A549 (cell line): ENCODE results near the gene ESYT2. TPM values are rescaled to one million over a fixed set of nuclear protein-coding genes. Genes with fewer than 3 reads are reported as not detected.

Source experiments
- ATAC-seq, 2 experiments: fragments of 200-7000 bp in 1 of 2; fragments of >200 bp in 1 of 2; cut with Nextera tagmentation in 1 of 2; cut with Tn5 transposase in 1 of 2; 3 replicates each; pipeline versions ENCODE4 v1.8.0 to v1.9.1; 2018 to 2020; ENCODE audit warnings: mild to moderate bottlenecking in 1 of 2, moderate library complexity in 1 of 2
- CTCF ChIA-PET: fragments of 300-600 bp; sonication (Branson Sonifier 250); formaldehyde crosslinking; extraction: SDS; loops from one replicate; lab custom pipeline; 2021; ENCODE audit warnings: antibody characterized with exemption, inconsistent platforms; lab: Yijun Ruan, JAX
- POLR2A ChIA-PET: fragments of 350-600 bp; formaldehyde crosslinking; extraction: SDS; loops from one replicate; lab custom pipeline; 2021; ENCODE audit warnings: antibody characterized with exemption, inconsistent platforms; lab: Yijun Ruan, JAX
- DNase-seq, 2 experiments: peaks; one replicate each; pipeline versions ENCODE4 v3.0.0 to v3.0.0-alpha.2; 2011 to 2016; ENCODE audit warnings: low read depth in 1 of 2, low spot score in 1 of 2
- FAIRE-seq: peaks from 2 replicates; lab custom pipeline; 2011; peaks lifted over from hg19 to GRCh38; lab: Jason Lieb, UNC
- H3K27ac ChIP-seq, 2 experiments: fragments of >200 bp; sonication (Bioruptor Twin); formaldehyde crosslinking; 3 replicates each; pipeline ENCODE4 v1.5.1; 2016 to 2017
- H3K4me1 ChIP-seq: fragments of >200 bp; sonication (Bioruptor Twin); formaldehyde crosslinking; 3 replicates; pipeline ENCODE4 v1.6.1; 2016
- H3K4me2 ChIP-seq: fragments of >200 bp; sonication (Bioruptor Twin); formaldehyde crosslinking; 3 replicates; pipeline ENCODE4 v1.6.1; 2016
- H3K4me3 ChIP-seq: fragments of >200 bp; sonication (Bioruptor Twin); formaldehyde crosslinking; 3 replicates; pipeline ENCODE4 v1.5.1; 2016
- H3K9me3 ChIP-seq: fragments of >200 bp; sonication (Bioruptor Twin); formaldehyde crosslinking; 3 replicates; pipeline ENCODE4 v1.6.1; 2016
- CBX2 ChIP-seq: fragments of 200-600 bp; sonication (generic); IDR thresholded peaks from 2 replicates; pipeline ENCODE4 v1.6.1; 2016; ENCODE audit warnings: low read depth, mild to moderate bottlenecking, borderline replicate concordance
- CTCF ChIP-seq: fragments of >200 bp; sonication (Bioruptor Twin); formaldehyde crosslinking; IDR thresholded peaks from 3 replicates; pipeline ENCODE4 v1.5.1; 2016
- ELK1 ChIP-seq: fragments of 150-350 bp; IDR thresholded peaks from 2 replicates; pipeline ENCODE4 v1.6.1; 2014; ENCODE audit warnings: low read depth, mild to moderate bottlenecking, low read length
- EP300 ChIP-seq, 2 experiments: fragments of >200 bp; sonication (Bioruptor Twin); formaldehyde crosslinking; IDR thresholded peaks; 2 replicates in 1 of 2; 3 replicates in 1 of 2; pipeline ENCODE4 v1.6.1; 2016 to 2017
- FOXS1 ChIP-seq: fragments of 250-450 bp; sonication (Bioruptor Pico); IDR thresholded peaks from 2 replicates; pipeline ENCODE4 v1.5.0; 2020; ENCODE audit warnings: mild to moderate bottlenecking, moderate library complexity
- HOXA7 ChIP-seq: fragments of 250-450 bp; sonication (Bioruptor Pico); IDR thresholded peaks from 2 replicates; pipeline ENCODE4 v1.5.0; 2020; ENCODE audit warnings: mild to moderate bottlenecking, moderate library complexity
- HOXB13 ChIP-seq: fragments of 250-450 bp; sonication (Bioruptor Pico); IDR thresholded peaks from 2 replicates; pipeline ENCODE4 v1.5.0; 2020; ENCODE audit warnings: low read depth, mild to moderate bottlenecking, moderate library complexity
- HOXB5 ChIP-seq: fragments of 250-450 bp; sonication (Bioruptor Pico); IDR thresholded peaks from 2 replicates; pipeline ENCODE4 v1.5.0; 2020; ENCODE audit warnings: mild to moderate bottlenecking, moderate library complexity
- JUNB ChIP-seq: fragments of >200 bp; sonication (Bioruptor Twin); formaldehyde crosslinking; IDR thresholded peaks from 2 replicates; pipeline ENCODE4 v1.6.1; 2016
- KDM5A ChIP-seq: fragments of 200-600 bp; sonication (generic); IDR thresholded peaks from 2 replicates; pipeline ENCODE4 v1.6.1; 2016; ENCODE audit warnings: antibody characterized with exemption, mild to moderate bottlenecking
- PBX3 ChIP-seq: IDR thresholded peaks from 2 replicates; pipeline ENCODE4 v1.6.1; 2012
- PHF8 ChIP-seq: fragments of 200-600 bp; sonication (generic); IDR thresholded peaks from 2 replicates; pipeline ENCODE4 v1.6.1; 2016; ENCODE audit warnings: low read depth, mild to moderate bottlenecking, antibody characterized with exemption, moderate library complexity, borderline replicate concordance
- RFX5 ChIP-seq: fragments of 450-650 bp; IDR thresholded peaks from 2 replicates; pipeline ENCODE4 v1.7.1; 2014; ENCODE audit warnings: antibody characterized with exemption, mild to moderate bottlenecking, moderate library complexity
- RNF2 ChIP-seq: fragments of 200-600 bp; sonication (generic); IDR thresholded peaks from 2 replicates; pipeline ENCODE4 v1.6.1; 2016; ENCODE audit warnings: low read depth, mild to moderate bottlenecking, antibody characterized with exemption, moderate library complexity, borderline replicate concordance
- SMC3 ChIP-seq: fragments of >200 bp; sonication (Bioruptor Twin); formaldehyde crosslinking; IDR thresholded peaks from 3 replicates; pipeline ENCODE4 v1.6.1; 2018; ENCODE audit warnings: inconsistent platforms
- TFCP2L1 ChIP-seq: fragments of 250-450 bp; sonication (Bioruptor Pico); IDR thresholded peaks from 2 replicates; pipeline ENCODE4 v1.5.0; 2021; ENCODE audit warnings: mild to moderate bottlenecking
- TP53 ChIP-seq: fragments of 250-450 bp; sonication (Bioruptor Pico); IDR thresholded peaks from 2 replicates; pipeline ENCODE4 v1.5.0; 2021; ENCODE audit warnings: mild to moderate bottlenecking, moderate library complexity
- ZC3H11A ChIP-seq: fragments of 450-650 bp; IDR thresholded peaks from 2 replicates; pipeline ENCODE4 v1.6.1; 2014; ENCODE audit warnings: antibody characterized with exemption, mild to moderate bottlenecking
- ZFP36 ChIP-seq: fragments of 450-650 bp; IDR thresholded peaks from 2 replicates; pipeline ENCODE4 v1.6.1; 2014; ENCODE audit warnings: borderline replicate concordance; ENCODE audit not compliant: partially characterized antibody
- ZSCAN20 ChIP-seq: fragments of 250-450 bp; sonication (Bioruptor Pico); IDR thresholded peaks from 2 replicates; pipeline ENCODE4 v1.8.0; 2022; ENCODE audit warnings: mild to moderate bottlenecking, moderate library complexity
- WGBS: methylation state at CpG from one replicate; pipeline ENCODE4 v1.1.6; 2017; ENCODE audit errors: missing lambda C conversion rate; 5-methylcytosine and 5-hydroxymethylcytosine counted together
- polyA plus RNA-seq, 4 experiments: library from polyadenylated mRNA; depleted of rRNA in 3 of 4; stranded (reverse); fragments of >200 nt; fragmentation: RNase III in 1 of 4; extraction: RNeasy Plus Mini Kit Qiagen cat#74134 plus additional on column Dnase treatment in 1 of 4; gene quantifications; 2 replicates in 3 of 4; 3 replicates in 1 of 4; pipeline ENCODE4 v1.2.3, GENCODE V29; 2011 to 2017
- TF ChIP-seq, protein P1 (sequence below): fragments of >200 bp; sonication (Bioruptor Twin); formaldehyde crosslinking; IDR thresholded peaks from 2 replicates; pipeline ENCODE4 v1.6.1; 2016
- TF ChIP-seq, protein P2 (sequence below): fragments of 450-650 bp; IDR thresholded peaks from 2 replicates; pipeline ENCODE4 v1.6.1; 2014; ENCODE audit warnings: antibody characterized with exemption

ESYT2 gene
- polyA plus RNA-seq, 2 of the 4 experiments (the other 2 are of a cell fraction) = 45.8 to 77.0 TPM

- ChIA-PET CTCF (interaction anchor here (1.2 kb wide), 1 partner anchor 38 kb away, joined by 3 read pairs; no protein-coding TSS in a partner anchor), POLR2A (no interaction called here)
- H3K9me3 ChIP-seq = no peaks in the 10 kb centered on the region
- DNase-seq (no peak), FAIRE-seq (no peak), ATAC-seq (no peak)
- WGBS = 91% methylated on average over 6 of the region's 7 CpGs
- TF ChIP-seq CBX2 = no peak
- no peak for TF ChIP-seq ELK1
- no peak overlapping the region for H3K4me2 ChIP-seq
- H3K27ac ChIP-seq = no peak overlapping the region
- H3K4me3 ChIP-seq = no peak overlapping the region
- H3K4me1 ChIP-seq = peaks cover 21% of the 10 kb centered on the region
These were observed 25.4 kb upstream of the ESYT2 start for GRCh38 chr7:158854681-158855081.

- POLR2A ChIA-PET = no interaction called here
- no peak for ATAC-seq
- CTCF ChIA-PET = interaction anchor here (0.8 to 1.1 kb wide), 2 partner anchors 14 to 126 kb away, joined by 3 to 4 read pairs; no protein-coding TSS in a partner anchor
- no peak for FAIRE-seq
- WGBS = 70% methylated on average over 5 of the region's 5 CpGs
- H3K27ac ChIP-seq = no peak overlapping the region
- no peak for TF ChIP-seq EP300 (IDR thresholded peaks at IDR 0.05)
- TF ChIP-seq RNF2 = no peak
- no peak for TF ChIP-seq JUNB
- TF ChIP-seq ZSCAN20 (CRISPR knock-in tag) = no peak
- TF ChIP-seq TFCP2L1 (CRISPR knock-in tag) = no peak
- no peak for TF ChIP-seq ZC3H11A
- no peak for TF ChIP-seq HOXA7
- TF ChIP-seq HOXB13 (CRISPR knock-in tag) = no peak
- no peak for TF ChIP-seq KDM5A
- TF ChIP-seq, protein P1, sequence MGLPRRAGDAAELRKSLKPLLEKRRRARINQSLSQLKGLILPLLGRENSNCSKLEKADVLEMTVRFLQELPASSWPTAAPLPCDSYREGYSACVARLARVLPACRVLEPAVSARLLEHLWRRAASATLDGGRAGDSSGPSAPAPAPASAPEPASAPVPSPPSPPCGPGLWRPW = no peak
- TF ChIP-seq HOXB5 (CRISPR knock-in tag) = no peak
- TF ChIP-seq, all 56 proteins: peak for 0
- no peak for DNase-seq
- Histone ChIP-seq H3K9me3 (no peaks in the 10 kb centered on the region), H3K4me1 (0 out of 3 replicates have a peak, but pooled peaks cover 3% of the 10 kb centered on the region), H3K4me3 (no peak overlapping the region), H3K4me2 (no peak overlapping the region)
These were observed 21.3 kb upstream of the ESYT2 start for GRCh38 chr7:158850545-158851102.

GRCh38 chr7:158849768-158850544 is 20.6 kb upstream of the ESYT2 start:
- Histone ChIP-seq H3K4me1 (no peaks in the 10 kb centered on the region), H3K4me2 (no peak overlapping the region), H3K27ac (no peak overlapping the region), H3K9me3 (no peaks in the 10 kb centered on the region), H3K4me3 (no peak overlapping the region)
- CTCF ChIA-PET = interaction anchor here (1.1 kb wide), 1 partner anchor 127 kb away, joined by 4 read pairs; no protein-coding TSS in a partner anchor
- TF ChIP-seq ZFP36 (no peak), HOXB5 (CRISPR knock-in tag) (no peak), CTCF (no peak), PBX3 (no peak), TP53 (no peak), PHF8 (no peak), ELK1 (no peak), JUNB (no peak), FOXS1 (no peak), RFX5 (no peak), SMC3 (no peak)
- TF ChIP-seq, protein P2, sequence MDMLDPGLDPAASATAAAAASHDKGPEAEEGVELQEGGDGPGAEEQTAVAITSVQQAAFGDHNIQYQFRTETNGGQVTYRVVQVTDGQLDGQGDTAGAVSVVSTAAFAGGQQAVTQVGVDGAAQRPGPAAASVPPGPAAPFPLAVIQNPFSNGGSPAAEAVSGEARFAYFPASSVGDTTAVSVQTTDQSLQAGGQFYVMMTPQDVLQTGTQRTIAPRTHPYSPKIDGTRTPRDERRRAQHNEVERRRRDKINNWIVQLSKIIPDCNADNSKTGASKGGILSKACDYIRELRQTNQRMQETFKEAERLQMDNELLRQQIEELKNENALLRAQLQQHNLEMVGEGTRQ = no peak
- FAIRE-seq (no peak), ATAC-seq (peak in 1 of 2 experiments; percentile 40; a peak in 3 of 6 replicates), DNase-seq (no peak)
- 83% methylated on average over 5 of the region's 5 CpGs for WGBS
- POLR2A ChIA-PET = no interaction called here
